ENCODE results near the gene LACTB.

Gene LACTB, protein sequence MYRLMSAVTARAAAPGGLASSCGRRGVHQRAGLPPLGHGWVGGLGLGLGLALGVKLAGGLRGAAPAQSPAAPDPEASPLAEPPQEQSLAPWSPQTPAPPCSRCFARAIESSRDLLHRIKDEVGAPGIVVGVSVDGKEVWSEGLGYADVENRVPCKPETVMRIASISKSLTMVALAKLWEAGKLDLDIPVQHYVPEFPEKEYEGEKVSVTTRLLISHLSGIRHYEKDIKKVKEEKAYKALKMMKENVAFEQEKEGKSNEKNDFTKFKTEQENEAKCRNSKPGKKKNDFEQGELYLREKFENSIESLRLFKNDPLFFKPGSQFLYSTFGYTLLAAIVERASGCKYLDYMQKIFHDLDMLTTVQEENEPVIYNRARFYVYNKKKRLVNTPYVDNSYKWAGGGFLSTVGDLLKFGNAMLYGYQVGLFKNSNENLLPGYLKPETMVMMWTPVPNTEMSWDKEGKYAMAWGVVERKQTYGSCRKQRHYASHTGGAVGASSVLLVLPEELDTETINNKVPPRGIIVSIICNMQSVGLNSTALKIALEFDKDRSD

GRCh38 chr15:63121382-63122001 lies at the start of gene LACTB:
TSS of gene LACTB (plus strand) at chr15:63121861. CDS start at chr15:63121872, 11 bp downstream.
- no peak for FAIRE-seq

DNA sequence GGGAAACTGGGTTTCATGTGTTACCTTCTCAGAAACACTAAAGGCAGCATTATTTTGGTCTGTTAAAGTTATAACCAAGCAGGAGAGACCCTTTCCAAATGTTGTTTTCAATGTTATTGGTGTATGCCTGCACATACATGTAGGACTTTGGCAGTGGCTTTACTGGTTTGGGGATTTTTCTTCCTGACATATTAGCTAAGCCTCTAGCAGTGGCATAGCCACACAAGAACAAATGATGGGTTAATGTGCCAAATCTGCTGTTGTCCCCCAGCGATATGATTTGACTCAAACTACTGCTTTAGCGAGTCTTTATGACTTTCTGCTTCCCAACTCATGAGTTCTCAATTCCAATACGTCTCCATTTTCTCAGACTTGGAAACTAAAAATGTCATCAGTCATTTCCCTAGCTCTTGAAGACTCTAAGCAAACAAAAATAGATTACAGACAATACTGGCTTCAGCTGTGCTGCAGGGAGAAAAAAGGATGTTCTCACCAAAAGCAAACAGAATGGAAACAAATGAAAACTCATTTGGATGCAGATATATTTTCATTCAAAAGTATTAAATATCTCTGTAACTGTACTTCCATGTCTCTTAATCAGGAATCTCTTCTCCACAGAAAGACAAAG lies 49.5 kb upstream of the LACTB start:
- no peak for FAIRE-seq
- DNase-seq (ENCODE audit: low spot score): peak; percentile 5

More at GRCh38 chr15:63121382-63122001, at the start of gene LACTB:
- peak; percentile 71 for DNase-seq (ENCODE audit: low spot score)

DNA sequence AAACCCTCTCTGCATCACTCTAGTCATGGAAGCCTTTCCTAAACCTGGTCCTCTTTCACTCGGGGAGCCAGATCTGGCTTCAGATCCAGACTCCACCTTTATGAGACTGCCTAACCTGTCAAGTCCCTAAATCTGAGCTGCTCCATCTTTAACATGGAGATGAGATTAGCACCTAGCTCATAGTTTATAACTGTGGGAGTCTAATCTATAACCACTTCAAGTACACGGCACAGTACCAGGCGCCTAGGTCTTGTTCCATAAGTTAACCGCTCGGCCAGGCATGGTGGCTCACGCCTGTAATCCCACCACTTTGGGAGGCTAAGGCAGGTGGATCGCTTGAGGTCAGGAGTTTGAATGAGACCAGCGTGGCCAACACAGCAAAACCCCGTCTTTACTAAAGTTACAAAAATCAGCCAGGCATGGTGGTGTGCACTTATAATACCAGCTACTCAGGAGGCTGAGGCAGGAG lies 48.8 kb upstream of the LACTB start:
- DNase-seq (ENCODE audit: low spot score) (peak; percentile 30), FAIRE-seq (no peak)

DNA sequence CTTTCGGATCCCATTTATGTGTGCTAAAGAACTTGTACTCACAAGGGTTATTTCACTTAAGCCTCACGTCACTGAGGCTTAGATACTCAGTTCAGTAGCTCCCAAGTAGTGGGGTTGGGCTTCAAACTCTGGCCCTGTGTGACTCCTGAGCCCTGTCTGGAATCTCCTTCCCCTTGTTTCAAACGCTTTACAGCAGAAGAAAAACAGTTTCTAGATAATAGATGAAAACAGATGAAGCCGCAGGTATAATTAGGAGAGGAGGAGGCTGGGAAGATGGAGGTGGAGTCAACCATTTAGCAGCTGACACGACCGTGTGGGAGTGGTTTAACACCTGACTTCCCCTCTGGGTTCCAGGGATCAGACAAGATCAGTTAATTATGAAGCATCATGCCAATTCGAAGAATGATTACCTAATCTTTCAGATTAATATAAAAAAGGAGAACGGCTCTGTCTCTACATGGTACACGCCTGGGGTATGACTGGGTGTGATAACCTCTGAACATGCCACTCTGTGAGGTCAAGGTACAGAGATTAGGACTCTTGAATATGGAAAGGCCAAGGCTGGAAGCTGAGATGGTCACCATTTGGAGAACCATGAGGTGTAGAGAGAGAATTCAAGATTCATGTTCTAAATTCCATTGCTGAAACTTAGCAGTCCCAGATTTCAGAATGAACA lies 48.0 kb upstream of the LACTB start:
- DNase-seq (ENCODE audit: low spot score) (peak; percentile 48), FAIRE-seq (no peak)

- peak; percentile 42 for DNase-seq (ENCODE audit: low spot score)
- FAIRE-seq: no peak
Measured at GRCh38 chr15:63075015-63075983, 46.4 kb upstream of the LACTB start.

- DNase-seq (ENCODE audit: low spot score) (no peak), FAIRE-seq (no peak)
Measured at GRCh38 chr15:63075984-63076713, 45.5 kb upstream of the LACTB start.

DNA sequence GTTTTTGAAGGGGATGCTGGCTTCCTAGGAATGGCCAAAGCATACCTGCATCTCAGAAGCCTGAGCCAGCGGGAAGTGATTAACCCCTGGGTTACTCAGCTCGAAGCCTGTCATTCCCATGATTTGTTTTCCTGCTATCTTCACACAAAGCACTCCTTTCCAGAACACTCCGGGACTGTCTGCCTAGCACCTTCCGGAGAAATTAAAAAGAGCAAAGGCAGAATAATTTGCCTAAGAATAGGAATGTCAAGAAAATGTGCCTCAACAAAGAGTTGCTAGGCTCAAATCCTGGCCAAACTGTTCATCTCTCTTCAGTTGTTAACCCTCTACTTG lies 45.0 kb upstream of the LACTB start:
- FAIRE-seq (no peak), DNase-seq (ENCODE audit: low spot score) (no peak)

GRCh38 chr15:63077952-63078351 lies 43.7 kb upstream of the LACTB start:
- DNase-seq (ENCODE audit: low spot score): no peak
- no peak for FAIRE-seq

DNA sequence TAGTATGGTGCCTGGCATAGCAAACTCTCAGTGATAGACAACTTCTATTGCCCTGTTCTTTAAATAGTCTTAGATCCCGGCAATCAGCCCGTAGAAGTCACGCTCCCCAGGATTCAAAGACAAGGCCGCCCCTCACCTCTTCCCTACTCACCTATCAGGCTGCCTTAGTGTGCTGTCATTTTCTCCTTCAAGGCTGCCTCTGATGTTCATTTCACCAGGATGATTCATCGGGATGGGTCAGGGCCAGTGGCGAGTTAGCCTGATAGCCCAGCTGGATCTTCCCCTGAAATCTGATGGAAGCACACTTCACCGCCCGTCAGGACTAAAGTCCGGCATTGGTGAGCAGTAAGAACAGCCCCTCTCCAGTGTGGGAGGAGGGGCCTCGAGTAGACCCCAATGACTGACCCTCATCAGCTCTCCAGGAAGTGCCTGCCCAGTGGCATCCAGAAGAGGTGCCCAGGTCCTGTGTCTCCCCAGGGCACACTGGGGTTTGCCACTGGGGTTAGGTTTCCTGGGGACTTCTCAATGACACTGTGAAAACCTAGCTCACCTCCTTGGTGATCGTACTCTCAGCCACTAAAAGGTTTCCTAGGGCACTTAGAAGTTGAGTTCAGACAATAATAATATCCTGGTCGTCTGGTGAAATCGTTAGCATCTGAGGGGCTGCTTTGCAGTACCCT lies 41.6 kb upstream of the LACTB start:
- peak; percentile 58 for FAIRE-seq
- peak; percentile 60 for DNase-seq (ENCODE audit: low spot score)

- FAIRE-seq: no peak
- no peak for DNase-seq (ENCODE audit: low spot score)
Measured at GRCh38 chr15:63080634-63081250, 40.9 kb upstream of the LACTB start.

GRCh38 chr15:63082366-63082765 lies 39.3 kb upstream of the LACTB start:
- DNase-seq (ENCODE audit: low spot score): no peak
- no peak for FAIRE-seq

GRCh38 chr15:63083044-63083443 lies 38.6 kb upstream of the LACTB start:
- no peak for DNase-seq (ENCODE audit: low spot score)
- no peak for FAIRE-seq

GRCh38 chr15:63083541-63083940 lies 38.1 kb upstream of the LACTB start:
- DNase-seq (ENCODE audit: low spot score) (no peak), FAIRE-seq (no peak)

DNA sequence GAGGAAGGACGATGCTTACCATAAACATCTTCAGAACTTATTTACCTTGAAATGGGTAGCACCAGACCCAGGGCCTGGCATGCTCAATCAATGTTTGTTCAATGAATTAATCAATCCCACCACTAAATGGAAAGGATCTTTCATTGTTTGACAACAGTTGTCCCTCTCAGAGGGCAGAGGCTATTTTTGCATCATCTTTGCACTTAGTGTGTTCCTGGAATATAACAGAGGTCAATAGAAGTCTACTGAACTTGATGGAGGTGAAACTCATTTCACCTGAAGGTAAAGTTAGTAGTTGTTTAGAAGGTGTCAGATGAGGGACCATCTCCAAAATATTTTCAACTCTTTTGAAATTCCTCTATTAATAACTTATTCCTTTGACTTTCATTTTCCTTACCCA lies 36.9 kb upstream of the LACTB start:
- FAIRE-seq (no peak), DNase-seq (ENCODE audit: low spot score) (no peak)

DNA sequence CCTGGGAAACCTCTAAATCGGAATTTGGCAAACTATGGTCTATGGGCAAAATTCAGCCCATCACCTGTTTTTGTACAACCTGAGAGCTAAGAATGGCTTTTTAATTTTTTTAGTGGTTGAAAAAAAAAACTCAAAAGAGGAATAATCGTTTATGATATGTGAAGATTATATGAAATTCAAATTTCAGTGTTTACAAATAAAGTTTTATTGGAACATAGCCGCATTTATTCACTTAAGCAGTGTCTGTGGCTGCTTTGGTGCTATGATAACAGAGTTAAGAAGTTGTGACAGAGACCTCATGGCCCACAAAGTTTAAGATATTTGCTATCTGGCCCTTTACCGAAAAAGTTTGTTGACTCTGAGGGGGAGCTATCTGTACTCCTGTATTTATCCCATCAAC lies 36.4 kb upstream of the LACTB start:
- FAIRE-seq: no peak
- no peak for DNase-seq (ENCODE audit: low spot score)

DNA sequence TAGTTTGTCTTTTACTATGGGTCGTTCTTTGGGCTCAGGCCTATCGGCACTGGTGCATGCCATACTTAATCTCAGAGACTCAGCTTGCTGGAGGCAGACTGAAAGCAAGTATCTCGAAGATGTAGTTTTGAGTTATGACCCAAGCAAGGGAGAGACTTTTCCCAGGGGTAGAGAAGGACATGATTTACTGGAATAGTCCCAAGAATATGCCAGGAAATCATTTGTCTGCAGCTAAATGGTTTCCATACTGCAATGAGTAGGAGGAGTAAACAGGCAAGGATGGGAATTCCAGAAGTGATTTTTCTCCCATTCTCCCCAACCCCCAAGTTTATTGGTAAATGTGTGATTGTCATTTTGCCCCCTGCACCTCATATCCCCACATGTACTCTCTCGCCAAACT lies 35.4 kb upstream of the LACTB start:
- FAIRE-seq (no peak), DNase-seq (ENCODE audit: low spot score) (no peak)

DNA sequence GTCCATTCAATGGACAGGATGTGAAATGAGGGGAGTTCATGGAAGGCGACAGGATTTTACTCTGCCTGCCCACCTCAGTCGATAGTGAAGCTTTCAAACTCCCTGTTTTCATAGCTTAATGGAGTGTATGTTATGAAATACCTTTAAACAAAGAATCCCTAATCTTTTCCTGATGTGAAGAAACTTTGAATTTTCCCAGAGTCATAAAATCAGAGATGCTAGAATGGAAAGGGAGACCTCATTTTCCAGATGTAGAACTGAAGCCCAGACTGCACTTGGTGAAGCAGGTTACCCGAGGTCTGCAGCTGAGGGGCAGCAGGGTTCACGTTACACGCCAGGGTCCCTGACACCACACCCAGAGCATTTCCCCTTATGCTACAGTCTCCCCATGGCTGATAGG lies 34.7 kb upstream of the LACTB start:
- DNase-seq (ENCODE audit: low spot score): no peak
- no peak for FAIRE-seq

GRCh38 chr15:63088533-63089245 lies 33.0 kb upstream of the LACTB start:
- FAIRE-seq (peak; percentile 43), DNase-seq (ENCODE audit: low spot score) (no peak)

All from RCC 7860 (cell line).